ENCODE data around the gene C2CD2L. TPM values are rescaled to one million over a fixed set of nuclear protein-coding genes. Genes with fewer than 3 reads are reported as not detected.

The C2CD2L gene
- total RNA-seq, 1 donor from 2014 or later, result 6.1 TPM

GRCh38 chr11:119078675-119079420 lies 28.3 kb upstream of the C2CD2L start:
- H3K4me3 ChIP-seq (ENCODE audit: low read depth, low read length), result no peak overlapping the region
- no peak for TF ChIP-seq CTCF (conservative IDR thresholded peaks at IDR 0.05; ENCODE audit: low read depth, low read length)
- no peak for DNase-seq (ENCODE audit: low read depth)

GRCh38 chr11:119081682-119082260 lies 25.4 kb upstream of the C2CD2L start:
- no peak for TF ChIP-seq CTCF (conservative IDR thresholded peaks at IDR 0.05; ENCODE audit: low read depth, low read length)
- no peak for DNase-seq (ENCODE audit: low read depth)
- H3K4me3 ChIP-seq (ENCODE audit: low read depth, low read length), result no peak overlapping the region

GRCh38 chr11:119084663-119085436 lies 22.3 kb upstream of the C2CD2L start, which contains the start of gene HMBS:
Gene HMBS, plus strand, starts transcription at chr11:119084881. Its CDS starts 153 bp downstream, at chr11:119085034.
- peak within 1 kb of the TSS; percentile 90 for H3K4me3 ChIP-seq (ENCODE audit: low read depth, low read length)
- no peak for DNase-seq (ENCODE audit: low read depth)
- TF ChIP-seq CTCF (conservative IDR thresholded peaks at IDR 0.05; ENCODE audit: low read depth, low read length), result no peak

GRCh38 chr11:119085437-119085847 lies 21.7 kb upstream of the C2CD2L start:
- no peak for TF ChIP-seq CTCF (conservative IDR thresholded peaks at IDR 0.05; ENCODE audit: low read depth, low read length)
- peak overlapping the region; percentile 90 for H3K4me3 ChIP-seq (ENCODE audit: low read depth, low read length)
- no peak for DNase-seq (ENCODE audit: low read depth)

- no peak for DNase-seq (ENCODE audit: low read depth)
- TF ChIP-seq CTCF (conservative IDR thresholded peaks at IDR 0.05; ENCODE audit: low read depth, low read length), result no peak
- H3K4me3 ChIP-seq (ENCODE audit: low read depth, low read length), result no peak overlapping the region
Observed at GRCh38 chr11:119087123-119087522, 20.0 kb upstream of the C2CD2L start.

- TF ChIP-seq CTCF (conservative IDR thresholded peaks at IDR 0.05; ENCODE audit: low read depth, low read length), result no peak
- no peak for DNase-seq (ENCODE audit: low read depth)
- no peak overlapping the region for H3K4me3 ChIP-seq (ENCODE audit: low read depth, low read length)
Observed at GRCh38 chr11:119087747-119088241, 19.4 kb upstream of the C2CD2L start.
